SHP77 treated with DMSO at 0.1 percent for 48 hours (cell line): ENCODE data around the gene MYL3.
"Not testable (repeated sequence)": the region's sequence is repeated elsewhere in the genome, so short reads cannot be mapped to it uniquely, and the experiment has no call there.

ENCODE experiments used
- DNase-seq: peaks from one replicate; lab custom pipeline; 2025; lab: John Stamatoyannopoulos, UW

The MYL3 gene

DNA sequence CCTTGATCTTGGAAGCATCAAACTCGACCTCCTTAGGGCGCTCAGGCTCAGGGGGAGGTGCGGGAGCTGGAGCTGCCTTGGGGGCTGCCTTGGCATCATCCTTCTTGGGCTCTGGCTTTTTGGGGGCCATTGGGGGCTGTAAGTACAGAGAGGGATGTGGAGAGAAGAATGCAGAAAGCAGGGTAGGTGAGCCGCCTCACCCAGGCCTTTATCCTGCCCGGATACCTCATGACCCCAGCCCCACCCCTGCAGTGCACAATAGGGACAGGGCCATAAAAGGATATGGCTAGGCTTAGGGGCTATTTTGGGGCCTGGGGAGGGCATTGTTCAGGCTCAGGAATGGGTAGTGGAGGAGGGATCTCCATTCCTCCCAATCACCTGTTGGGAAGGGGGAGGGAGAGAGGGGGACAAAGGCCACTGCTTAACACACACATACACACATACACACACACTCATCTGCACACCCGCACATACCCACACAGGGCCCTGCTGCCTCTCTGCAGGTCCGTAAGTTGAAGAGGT, at the start of gene MYL3:
TSS of gene MYL3 (minus strand) at position 184 of the 522 bp plus-strand sequence. CDS start at position 130, 54 bp downstream.
- DNase-seq = no peak

DNA sequence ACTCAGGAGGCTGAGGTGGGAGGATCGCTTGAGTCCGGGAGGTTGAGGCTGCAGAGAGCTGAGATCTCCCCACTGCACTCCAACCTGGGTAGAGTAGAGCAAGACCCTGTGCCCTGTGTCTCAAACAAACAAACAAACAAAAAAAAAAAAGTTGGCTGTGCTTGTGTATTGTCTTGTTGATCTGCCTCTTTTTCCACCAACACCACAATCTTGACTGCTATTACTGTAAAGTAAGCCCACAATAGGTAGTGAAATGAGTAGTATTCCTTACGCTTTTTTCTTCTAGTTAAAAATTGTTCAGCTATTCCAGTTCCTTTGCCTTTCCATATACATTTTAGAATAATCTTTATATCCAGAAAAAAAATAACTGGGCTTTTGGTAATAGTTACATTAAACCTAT, 49.7 kb upstream of the MYL3 start:
- DNase-seq = no peak

DNA sequence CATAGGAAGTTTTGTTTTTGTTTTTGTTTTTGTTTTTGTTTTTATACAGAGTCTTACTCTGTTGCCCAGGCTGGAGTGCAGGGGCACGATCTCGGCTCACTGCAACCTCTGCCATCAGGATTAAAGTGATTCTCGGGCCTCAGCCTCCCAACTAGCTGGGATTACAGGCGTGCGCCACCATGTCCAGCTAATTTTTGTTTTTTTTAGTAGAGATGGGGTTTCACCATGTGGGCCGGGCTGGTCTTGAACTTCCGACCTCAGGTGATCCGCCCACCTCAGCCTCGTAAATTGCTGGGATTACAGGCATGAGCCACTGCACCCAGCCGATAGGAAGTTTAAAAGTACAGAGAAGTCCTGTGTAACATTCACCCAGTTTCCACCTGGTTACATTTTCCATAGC, 47.7 kb upstream of the MYL3 start:
- not testable (repeated sequence) for DNase-seq

DNA sequence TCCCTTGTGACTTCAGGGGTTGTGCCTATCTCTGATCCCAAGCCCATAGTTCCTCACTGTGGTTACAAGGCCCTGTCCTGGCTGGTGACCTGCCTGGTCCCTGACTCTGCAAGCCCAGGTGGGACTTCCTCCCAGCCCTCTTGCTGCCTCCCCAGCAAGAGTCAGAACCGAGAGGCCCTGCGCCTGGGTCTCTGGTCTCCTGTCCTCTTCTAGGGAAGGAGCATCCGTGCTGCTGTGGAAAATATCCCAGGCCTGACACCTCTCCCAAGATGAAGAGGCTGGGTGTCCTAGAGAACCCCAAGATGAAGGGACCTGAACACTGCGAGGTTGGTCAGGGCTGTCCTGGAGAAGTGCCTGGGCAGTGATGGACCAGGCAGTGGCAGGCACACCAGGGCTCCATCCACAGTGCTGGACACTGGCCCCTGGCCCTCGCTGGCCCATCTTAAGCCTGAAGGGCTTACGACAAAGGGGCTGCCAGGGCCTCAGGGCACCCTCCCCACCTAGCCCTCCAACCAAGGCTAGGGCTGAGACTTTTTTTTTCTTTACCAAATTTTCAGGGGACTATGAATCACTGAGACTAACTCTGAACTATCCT, 47.0 kb upstream of the MYL3 start:
- no peak for DNase-seq

DNA sequence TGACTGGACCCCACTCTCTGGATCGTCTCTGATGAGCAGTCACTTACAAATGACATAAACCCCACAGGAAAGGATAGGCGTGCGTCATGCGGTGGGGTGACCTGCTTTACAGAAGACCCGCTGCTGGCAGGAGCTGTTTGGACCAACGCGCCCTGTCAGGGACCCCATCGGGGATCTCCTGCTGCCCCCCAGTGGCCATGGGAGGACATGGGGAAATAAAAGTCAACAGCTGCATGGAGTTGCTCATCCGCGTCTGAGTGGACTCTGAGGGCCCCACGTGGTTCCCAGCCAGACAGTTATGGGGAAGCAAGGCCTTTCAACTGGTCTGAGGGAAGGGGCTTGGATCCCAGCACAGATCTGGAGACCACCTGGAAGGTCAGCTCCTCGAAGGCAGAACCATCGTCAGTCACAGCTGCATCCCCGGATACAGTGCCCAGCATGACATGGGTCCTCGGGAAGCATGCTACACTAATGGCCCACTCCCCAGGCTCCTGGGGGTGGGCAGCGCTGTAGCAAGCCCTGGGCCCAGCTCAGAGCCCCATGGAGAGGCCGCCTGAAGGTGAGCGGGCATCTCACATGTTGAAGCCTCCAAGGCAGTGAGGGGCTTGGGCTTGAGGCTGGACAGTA, 46.4 kb upstream of the MYL3 start:
- DNase-seq = peak; percentile 55

DNA sequence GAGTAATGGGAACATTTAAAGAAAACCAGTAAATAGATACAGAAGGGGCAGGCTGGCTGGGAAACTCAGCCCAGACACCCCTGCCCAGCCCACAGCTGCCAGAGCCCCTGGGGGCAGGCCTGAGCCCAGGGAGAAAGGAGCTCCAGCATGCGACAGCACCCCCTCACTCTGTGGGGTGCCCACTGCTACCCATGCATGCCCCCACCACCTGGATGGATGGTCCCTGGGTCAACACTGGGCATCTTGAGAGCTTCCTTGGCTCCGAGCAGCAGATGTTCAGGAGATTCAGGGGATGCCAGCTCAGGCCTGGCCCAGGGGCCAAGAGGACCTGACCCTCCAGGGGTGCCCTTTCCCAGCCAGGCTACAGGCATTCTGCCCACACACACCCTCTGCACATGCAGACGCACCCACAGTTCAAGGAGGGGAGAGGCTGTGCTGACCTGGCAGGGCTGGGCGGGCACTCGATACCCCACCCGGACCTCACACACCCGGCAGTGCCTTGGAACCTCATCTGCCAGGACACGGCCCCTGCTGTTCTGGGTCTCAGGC, 45.8 kb upstream of the MYL3 start:
- DNase-seq = no peak

DNA sequence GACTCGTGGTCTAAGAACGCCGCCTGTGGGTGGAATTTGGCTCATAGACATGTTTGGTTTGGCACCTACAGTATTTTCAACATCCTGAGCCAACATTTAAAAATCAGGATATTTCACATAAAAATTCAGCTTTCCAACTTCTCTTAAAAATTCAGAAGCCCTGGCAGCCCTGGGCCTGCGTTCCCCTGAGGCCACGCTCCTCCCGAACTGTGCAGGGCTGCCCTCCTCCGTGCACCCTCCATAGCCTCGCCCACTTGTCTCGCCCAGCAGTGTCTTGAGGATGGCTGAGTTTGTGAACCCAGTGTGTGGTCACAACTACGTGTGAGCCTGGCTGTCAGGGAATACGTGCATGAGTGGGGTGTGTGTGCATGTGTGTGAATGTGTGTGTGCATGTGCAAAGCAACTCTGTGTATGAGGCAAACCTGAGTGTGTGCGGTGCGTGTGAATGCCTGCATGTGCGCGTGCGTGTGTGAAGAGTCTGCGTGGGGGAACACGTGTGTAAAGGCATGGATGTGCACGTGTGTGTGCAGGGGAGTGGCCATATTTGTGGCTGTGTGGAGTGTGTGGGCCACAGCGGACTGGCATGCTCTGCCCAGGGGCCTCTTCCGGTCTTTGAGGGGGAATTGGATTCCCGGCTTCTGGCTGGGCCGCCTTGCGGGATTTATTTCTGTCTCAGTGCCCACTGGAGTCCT, 45.2 kb upstream of the MYL3 start:
- DNase-seq = no peak

DNA sequence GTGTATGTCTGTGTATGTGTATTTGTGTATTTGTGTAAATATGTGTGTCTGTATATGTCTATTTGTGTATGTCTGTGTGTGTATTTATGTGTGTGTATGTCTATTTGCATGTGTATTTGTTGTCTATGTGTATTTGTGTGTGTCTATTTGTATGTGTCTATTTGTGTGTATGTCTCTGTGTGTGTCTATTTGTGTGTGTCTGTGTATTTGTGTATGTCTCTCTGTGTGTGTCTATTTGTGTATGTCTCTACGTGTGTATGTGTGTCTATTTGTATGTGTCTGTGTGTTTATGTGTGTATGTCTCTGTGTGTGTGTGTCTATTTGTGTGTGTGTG, 44.7 kb upstream of the MYL3 start:
- DNase-seq = no peak

DNA sequence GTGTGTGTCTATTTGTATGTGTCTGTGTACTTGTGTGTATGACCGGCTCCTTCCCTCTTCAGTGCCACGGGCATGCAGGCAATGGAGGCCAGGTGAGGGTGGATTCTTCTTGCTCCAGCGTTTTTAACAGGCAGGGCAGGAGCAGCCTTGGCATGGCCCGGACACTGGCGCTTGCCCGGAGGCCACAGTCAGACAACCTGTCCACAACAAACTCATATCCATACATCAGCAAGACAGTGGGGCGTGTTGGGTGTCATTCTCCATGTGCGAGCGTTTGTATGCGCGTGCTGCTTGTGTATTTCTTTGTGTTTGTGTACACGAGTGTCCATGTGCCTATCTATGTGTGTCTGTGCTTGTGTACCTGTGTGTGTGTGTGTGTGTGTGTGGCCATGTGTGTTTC, 44.0 kb upstream of the MYL3 start:
- DNase-seq = no peak

DNA sequence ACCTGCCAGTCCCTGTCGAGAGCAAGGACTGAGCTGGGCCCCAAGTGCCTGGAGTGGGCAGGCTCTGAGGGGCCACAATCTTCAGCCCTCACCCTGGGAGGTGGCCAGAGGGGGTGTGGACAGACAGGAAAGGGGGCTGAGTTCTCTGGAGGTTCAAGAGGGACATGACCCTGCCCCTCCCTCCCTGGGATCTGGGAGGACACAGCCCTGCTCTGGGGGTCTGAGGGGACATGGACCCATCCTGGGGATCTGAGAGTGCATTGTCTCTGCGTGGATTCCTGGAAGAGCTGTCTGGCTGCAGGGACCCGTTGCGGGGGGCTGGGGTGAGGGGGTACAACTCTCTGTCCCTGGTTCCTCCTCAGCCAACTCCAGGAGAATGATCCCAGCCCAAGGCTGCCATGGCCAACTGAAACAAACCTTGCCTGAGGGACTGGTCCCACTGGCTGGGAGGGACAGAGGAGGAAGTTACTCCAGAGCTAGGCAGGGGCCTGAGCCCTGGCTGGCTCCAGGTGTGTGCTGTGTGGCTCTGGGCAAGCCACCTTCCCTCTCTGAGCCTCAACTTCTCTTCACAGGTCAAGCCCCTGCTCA, 43.3 kb upstream of the MYL3 start:
- no peak for DNase-seq

DNA sequence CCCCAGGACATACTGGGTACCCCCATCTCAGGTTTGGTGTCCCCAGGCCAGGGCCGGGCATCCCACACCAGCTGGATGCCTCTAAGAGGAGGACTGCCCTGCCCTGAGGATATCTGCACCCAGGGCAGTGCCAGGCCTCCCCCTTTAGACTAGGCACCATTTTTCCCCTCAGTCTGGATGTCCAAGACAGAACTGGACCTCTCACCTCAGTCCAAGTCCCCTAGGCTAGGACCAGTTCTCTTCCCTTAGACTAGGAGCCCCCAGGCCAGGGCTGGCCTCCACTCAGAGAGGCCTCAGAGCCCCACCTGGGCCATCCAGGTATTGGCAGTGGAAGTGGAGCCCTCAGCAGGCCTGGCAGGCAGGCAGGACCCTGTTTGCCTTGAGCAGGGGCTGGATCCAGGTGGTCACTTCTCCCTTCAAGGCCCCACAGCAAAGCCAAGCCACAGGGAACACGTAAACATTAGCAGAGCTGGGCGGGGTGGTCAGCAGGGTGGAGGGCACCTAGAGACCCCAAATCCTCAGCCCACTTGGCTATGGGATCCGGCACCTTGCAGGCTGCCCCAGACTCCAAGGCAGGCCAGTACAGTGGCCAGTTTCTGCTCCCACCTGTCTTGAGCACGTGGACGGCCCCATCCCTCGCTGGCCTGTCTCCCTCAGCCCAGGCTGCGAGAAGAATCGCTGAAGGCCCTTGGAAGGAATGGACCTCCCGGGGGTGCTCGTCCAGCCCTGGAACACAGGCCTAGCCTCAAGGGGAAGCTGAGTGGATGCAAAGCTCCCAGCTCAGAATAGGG, 42.6 kb upstream of the MYL3 start:
- no peak for DNase-seq

DNA sequence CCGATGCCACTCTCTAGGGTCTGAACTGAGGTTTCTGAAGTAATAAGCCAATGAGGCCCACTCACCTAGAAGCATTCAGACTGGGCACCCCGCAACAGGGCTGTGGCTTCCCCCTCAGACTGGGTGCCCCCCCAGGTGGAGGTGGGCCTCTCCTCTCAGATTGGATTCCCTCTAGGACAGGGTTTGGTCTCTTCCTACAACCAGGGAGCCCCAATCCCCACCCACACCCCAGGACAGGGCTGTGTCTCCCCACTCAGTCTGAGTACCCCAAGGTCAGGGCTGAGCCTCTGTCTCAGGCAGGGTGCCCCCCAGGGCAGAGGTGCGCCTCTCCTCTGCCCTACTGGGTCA, 41.9 kb upstream of the MYL3 start:
- DNase-seq = no peak

DNA sequence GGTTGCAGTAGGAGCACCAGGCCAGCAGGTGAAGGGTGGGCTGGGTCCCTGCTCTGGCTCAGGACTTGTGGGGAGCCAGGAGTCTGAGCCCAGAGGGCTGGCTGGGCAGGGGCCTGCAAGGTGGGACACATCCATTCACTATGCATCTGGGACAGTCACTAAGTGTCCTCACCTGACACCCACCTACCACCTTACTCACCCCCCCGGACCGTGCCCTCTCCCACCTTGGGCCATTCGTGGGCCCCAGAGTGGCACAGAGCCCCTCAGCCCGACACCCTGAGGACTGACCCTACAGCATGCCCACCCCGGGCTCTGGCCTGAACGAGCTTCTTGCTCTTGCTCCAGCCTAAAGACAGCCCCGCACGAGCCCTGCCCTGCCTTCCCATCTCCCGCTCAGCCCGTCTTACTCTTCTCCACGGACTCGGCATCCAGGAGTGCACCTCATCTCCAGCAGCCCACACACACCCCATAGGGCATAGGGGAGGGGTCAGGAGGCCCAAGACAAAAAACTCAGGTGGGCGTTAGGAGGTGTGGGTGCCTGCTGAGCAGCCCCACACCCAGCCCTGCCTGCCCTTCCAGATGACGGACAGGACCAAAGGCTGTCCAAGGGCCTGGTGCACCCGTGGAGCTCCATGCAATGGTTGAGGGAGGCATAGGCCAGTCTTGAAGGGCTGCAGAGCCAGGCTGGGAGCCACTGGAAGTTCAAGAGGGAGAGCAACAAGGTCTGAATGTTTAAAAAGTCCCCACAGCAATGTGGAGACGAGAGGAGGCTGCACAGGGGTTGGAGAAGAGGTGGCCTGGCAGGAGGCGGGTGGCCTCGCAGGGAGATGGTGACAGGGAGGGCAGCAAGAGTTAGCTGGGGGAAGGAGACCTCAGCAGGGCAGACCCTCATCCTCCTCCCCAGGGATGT, 41.3 kb upstream of the MYL3 start:
- DNase-seq = no peak

DNA sequence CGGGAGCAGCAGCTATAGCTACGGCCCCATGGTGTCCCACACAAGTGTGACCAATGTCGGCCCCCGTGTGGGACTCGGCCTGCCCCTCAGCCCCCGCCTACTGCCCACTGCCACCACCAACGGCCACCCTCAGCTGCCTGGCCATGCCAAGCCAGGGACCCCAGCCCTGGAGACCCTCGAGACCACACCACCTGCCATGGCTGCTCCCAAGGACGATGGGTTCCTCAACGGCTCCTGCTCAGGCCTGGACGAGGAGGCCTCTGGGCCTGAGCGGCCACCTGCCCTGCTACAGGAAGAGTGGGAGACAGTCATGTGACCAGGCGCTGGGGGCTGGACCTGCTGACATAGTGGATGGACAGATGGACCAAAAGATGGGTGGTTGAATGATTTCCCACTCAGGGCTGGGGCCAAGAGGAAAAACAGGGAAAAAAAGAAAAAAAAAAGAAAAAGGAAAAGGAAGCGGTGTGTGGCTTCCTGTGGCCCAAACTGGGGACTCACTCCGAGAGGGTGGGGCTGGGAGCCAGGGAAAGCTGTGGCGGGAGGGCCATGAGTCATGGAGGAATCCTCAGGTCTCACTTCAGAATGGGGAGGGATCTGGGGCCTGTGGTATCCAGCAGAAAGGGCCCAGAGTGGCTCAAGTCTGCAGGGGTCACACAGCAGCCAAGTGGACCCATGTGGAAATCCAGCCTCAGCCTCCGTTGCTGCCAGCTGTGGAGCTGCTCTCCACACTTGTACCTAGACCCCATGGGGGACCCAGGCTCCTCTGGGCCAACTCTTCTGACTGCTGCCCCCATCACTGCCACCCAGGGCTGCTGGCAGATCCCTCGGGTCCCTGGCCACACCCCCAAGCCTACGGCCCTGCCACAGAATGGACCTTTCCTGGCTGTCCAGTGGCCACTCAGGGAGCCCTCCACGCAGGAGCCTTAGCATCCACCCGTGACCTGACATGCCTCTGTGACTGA, 40.4 kb upstream of the MYL3 start:
- no peak for DNase-seq

DNA sequence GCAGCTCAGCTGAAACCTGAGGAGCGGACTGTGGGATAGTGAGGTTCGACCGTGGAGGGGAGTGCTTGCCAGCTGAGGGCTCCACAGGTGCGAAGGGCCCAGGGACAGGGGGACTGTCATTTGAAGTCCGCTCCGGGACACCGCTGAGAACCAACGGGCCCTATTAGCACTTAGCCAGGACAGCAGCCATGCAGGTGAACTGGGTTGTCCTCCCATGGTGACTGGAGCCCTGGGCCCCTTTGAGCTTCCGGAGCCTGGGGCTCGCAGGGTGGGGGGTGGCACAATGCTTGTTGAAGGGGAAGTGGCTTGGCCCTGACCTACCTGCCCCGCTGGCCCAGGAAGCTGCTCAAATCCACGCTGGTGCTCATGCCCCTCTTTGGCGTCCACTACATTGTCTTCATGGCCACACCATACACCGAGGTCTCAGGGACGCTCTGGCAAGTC, 39.0 kb upstream of the MYL3 start:
- no peak for DNase-seq

DNA sequence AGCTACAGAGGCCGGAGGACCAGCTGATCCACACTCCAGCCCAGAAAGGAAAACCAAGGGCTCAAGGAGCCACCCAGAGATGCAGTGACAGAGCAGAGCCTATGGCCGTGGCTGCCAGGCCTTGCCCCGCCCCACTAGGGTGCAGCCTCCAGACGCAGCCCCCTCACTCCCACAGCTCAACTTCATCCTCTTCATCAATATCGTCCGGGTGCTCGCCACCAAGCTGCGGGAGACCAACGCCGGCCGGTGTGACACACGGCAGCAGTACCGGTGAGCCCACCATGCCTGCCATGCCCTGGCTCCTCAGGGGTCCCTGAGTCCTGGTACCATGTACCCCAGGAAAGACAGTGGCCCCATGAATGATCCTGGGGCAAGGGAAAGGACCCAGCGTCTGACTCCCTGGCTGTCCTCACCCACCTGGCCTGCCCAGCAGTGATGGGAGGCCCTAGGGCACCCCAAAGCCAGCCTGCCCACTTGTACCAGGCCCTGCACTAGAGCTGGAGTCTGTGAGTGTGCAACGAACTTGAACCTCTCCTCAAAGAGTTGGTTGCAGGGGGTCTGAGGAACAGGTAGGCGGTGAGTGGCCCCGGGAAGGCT, 38.4 kb upstream of the MYL3 start:
- DNase-seq = no peak

DNA sequence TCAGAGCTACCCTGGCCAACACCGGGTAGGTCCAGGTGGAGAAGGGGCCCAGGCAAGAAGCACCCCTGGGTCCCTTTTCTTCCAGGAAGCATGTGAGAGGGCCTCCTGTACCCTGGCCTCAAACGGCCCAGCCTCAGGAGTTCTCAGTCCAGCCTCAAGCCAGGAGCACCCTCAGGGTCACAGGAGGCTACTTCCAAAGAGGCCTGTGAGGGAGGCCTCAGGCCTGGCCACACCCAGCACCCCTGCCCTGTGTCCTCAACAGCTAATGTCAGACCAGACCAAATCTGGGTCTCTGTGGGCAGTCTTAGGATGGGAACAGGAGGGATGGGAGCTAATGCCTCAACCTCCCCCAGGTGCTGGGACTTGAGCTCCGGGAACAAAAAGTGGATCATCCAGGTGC, 37.8 kb upstream of the MYL3 start:
- no peak for DNase-seq

DNA sequence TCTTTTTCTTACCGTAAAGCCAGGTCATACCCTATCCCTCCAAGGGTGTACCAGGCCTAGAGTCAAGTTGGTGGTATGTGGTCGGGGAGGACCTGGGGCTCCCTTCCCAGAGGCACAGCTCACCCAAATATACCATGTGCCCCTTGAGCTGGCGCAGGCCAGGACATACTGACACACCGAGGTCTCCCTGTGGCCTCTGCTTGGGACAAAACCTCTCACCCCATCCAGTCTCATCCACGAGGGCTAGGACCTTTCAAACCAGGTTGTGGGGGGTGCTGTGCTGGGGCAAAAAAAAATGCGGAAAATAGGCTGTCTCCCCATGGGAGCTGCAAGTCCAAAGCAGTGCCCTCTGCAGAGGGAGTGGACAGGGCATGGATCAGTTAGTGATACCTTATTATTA, 37.1 kb upstream of the MYL3 start:
- DNase-seq = no peak

DNA sequence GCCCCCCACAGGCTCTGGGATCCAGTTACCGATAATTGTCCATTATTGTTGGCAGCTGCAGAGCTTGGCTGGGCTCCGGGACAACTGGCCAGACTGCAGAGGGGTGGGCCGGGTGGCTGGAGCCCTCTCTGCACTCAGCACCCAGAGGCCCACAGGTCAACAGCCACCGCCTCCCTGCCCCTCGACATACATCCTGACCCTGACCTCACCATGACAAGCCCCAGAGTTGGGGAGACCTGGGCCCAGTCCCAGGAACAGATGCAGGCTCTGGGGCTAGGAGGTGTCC, 36.7 kb upstream of the MYL3 start:
- DNase-seq = no peak
